HepG2 (cell line): ENCODE results near the gene CNMD. TPM values are rescaled to one million over a fixed set of nuclear protein-coding genes. Genes with fewer than 3 reads are reported as not detected.

Experiments
- ATAC-seq: fragments of 200-7000 bp; cut with Tn5 transposase; 3 replicates; pipeline ENCODE4 v1.9.1; 2020; ENCODE audit warnings: mild to moderate bottlenecking, moderate library complexity
- BruUV-seq: library from RNA; stranded (reverse); fragments of 400-500 nt; replicated peaks from 2 replicates; lab custom pipeline; 2021; lab: Mats Ljungman, UMichigan
- CTCF ChIA-PET: fragments of 300-600 bp; formaldehyde crosslinking; extraction: SDS; loops from one replicate; lab custom pipeline; 2021; ENCODE audit warnings: low total read pairs, inconsistent platforms, low intra/inter-chr PET ratio; lab: Yijun Ruan, JAX
- POLR2A ChIA-PET: fragments of 350-600 bp; sonication (Branson Sonifier 250); formaldehyde crosslinking; loops from one replicate; lab custom pipeline; 2020; ENCODE audit warnings: antibody characterized with exemption, inconsistent platforms; lab: Yijun Ruan, JAX
- DNase-seq: peaks from one replicate; pipeline ENCODE4 v3.0.0-alpha.2; 2015; ENCODE audit warnings: low spot score
- FAIRE-seq: peaks from 3 replicates; lab custom pipeline; 2011; peaks lifted over from hg19 to GRCh38; lab: Jason Lieb, UNC
- H2AFZ ChIP-seq: one replicate; pipeline ENCODE4 v1.6.1; 2011; ENCODE audit warnings: low read length, inconsistent platforms
- H3K27ac ChIP-seq: fragments of 300-600 bp; 3 replicates; pipeline ENCODE4 v1.8.0; 2011; ENCODE audit warnings: mixed run types, mild to moderate bottlenecking, mixed read lengths, low read length, inconsistent platforms; ENCODE audit not compliant: insufficient read depth; ENCODE audit errors: extremely low read length
- H3K27me3 ChIP-seq, 2 experiments: fragments of 200-600 bp in 1 of 2; 2 replicates in 1 of 2; 3 replicates in 1 of 2; pipeline versions ENCODE4 v1.6.0 to v1.8.0; 2011; ENCODE audit warnings: low read length in 2 of 2, mild to moderate bottlenecking in 2 of 2, moderate library complexity in 2 of 2, inconsistent platforms in 1 of 2; ENCODE audit not compliant: insufficient read depth in 2 of 2, control insufficient read depth in 1 of 2
- H3K36me3 ChIP-seq, 2 experiments: fragments of 200-600 bp in 1 of 2; replicated peaks in 1 of 2; 2 replicates in 1 of 2; 3 replicates in 1 of 2; pipeline versions ENCODE4 v1.5.1 to v1.8.0; 2011; ENCODE audit warnings: low read length in 2 of 2, inconsistent platforms in 1 of 2; ENCODE audit not compliant: insufficient read depth in 2 of 2, control insufficient read depth in 1 of 2
- H3K4me1 ChIP-seq: 2 replicates; pipeline ENCODE4 v1.5.1; 2012; ENCODE audit warnings: low read length, inconsistent platforms; ENCODE audit not compliant: insufficient read depth
- H3K4me2 ChIP-seq: 2 replicates; pipeline ENCODE4 v1.6.0; 2011; ENCODE audit warnings: low read depth, low read length, inconsistent platforms
- H3K4me3 ChIP-seq, 3 experiments: fragments of 200-600 bp in 1 of 3; sonication (generic), shearing (Covaris generic) in 1 of 3; replicated peaks in 1 of 3; 2 replicates each; pipeline ENCODE4 v1.5.1; 2011 to 2016; ENCODE audit warnings: low read length in 3 of 3, inconsistent platforms in 2 of 3, low read depth in 2 of 3, mild to moderate bottlenecking in 2 of 3, control low read depth in 1 of 3, mixed read lengths in 1 of 3; ENCODE audit not compliant: insufficient read depth in 1 of 3
- H3K79me2 ChIP-seq: one replicate; pipeline ENCODE4 v1.6.1; 2011; ENCODE audit warnings: low read length, inconsistent platforms; ENCODE audit not compliant: insufficient read depth
- H3K9ac ChIP-seq: 2 replicates; pipeline ENCODE4 v1.6.0; 2011; ENCODE audit warnings: mild to moderate bottlenecking, low read depth, low read length, inconsistent platforms; ENCODE audit not compliant: insufficient read depth
- H3K9me3 ChIP-seq: 2 replicates; pipeline ENCODE4 v1.5.1; 2012; ENCODE audit warnings: mild to moderate bottlenecking, low read length
- H4K20me1 ChIP-seq: 2 replicates; pipeline ENCODE4 v1.6.0; 2011; ENCODE audit warnings: inconsistent platforms, mild to moderate bottlenecking, low read length, moderate library complexity; ENCODE audit not compliant: insufficient read depth
- KIAA2018 ChIP-seq: sonication (generic); formaldehyde crosslinking; IDR thresholded peaks from 2 replicates; pipeline ENCODE4 v1.5.0; 2020; ENCODE audit warnings: mild to moderate bottlenecking, missing genetic modification reagents, borderline replicate concordance
- MXI1 ChIP-seq: IDR thresholded peaks from 3 replicates; pipeline ENCODE4 v1.6.1; 2012; ENCODE audit warnings: low read depth, low read length, inconsistent platforms, borderline replicate concordance
- PRDM15 ChIP-seq: sonication (generic); formaldehyde crosslinking; IDR thresholded peaks from 2 replicates; pipeline ENCODE4 v1.4.0; 2020; ENCODE audit warnings: missing genetic modification reagents
- ZNF512 ChIP-seq: sonication (generic); formaldehyde crosslinking; IDR thresholded peaks from 2 replicates; pipeline ENCODE4 v1.4.0; 2020; ENCODE audit warnings: mild to moderate bottlenecking, missing genetic modification reagents
- ZNF772 ChIP-seq: sonication (generic); formaldehyde crosslinking; IDR thresholded peaks from 2 replicates; pipeline ENCODE4 v1.5.0; 2020; ENCODE audit warnings: mild to moderate bottlenecking, missing genetic modification reagents
- WGBS: methylation state at CpG from one replicate; pipeline ENCODE4 v1.1.6; 2017; ENCODE audit warnings: low lambda C conversion rate; 5-methylcytosine and 5-hydroxymethylcytosine counted together
- in situ Hi-C: cut with HindIII; loops from 2 replicates; pipeline ENCODE4 v1.10.0; 2017; ENCODE audit warnings: low pct_unique_long_range_greater_than_20kb; ENCODE audit not compliant: extremely low pct_ligation_motif_present
- intact Hi-C: fragments of 100-400 bp; cut with micrococcal nuclease; formaldehyde crosslinking; loops from one replicate; pipeline ENCODE4 v1.10.0; 2022; ENCODE audit not compliant: unreplicated experiment
- polyA plus RNA-seq, 8 experiments: library from polyadenylated mRNA; depleted of rRNA in 3 of 8; stranded (reverse) in 7 of 8; unstranded in 1 of 8; fragments of >200 nt; fragmentation: Illumina TruSeq in 4 of 8; extraction: Trizol in 4 of 8; gene quantifications; 2 replicates each; pipeline versions ENCODE4 v1.2.1 to v1.2.3, GENCODE V29; 2011 to 2016; ENCODE audit warnings: low read depth in 4 of 8, missing spikeins in 1 of 8, mixed read lengths in 1 of 8; ENCODE audit not compliant: insufficient read depth in 1 of 8
- total RNA-seq, 5 experiments: library from RNA; depleted of rRNA; stranded (reverse); fragments of >200 nt; fragmentation: Illumina TruSeq; extraction: Trizol; gene quantifications; 2 replicates each; pipeline ENCODE4 v1.2.3, GENCODE V29; 2016; ENCODE audit warnings: low read depth in 1 of 5
- TF ChIP-seq, protein P1 (sequence below): sonication (generic); formaldehyde crosslinking; IDR thresholded peaks from 2 replicates; pipeline ENCODE4 v1.9.0; 2021; ENCODE audit warnings: missing genetic modification reagents, borderline replicate concordance

The CNMD gene
- total and polyA plus RNA-seq, 2 of the 13 experiments (the other 11 are each of a cell fraction or from before 2014, with no cell fraction given), result not detected

GRCh38 chr13:52743988-52744387 lies 4.4 kb upstream of the CNMD start:
- Histone ChIP-seq H3K4me1 (no peaks in the 10 kb centered on the region), H2AFZ (no peak overlapping the region), H3K27me3 (peaks cover 1 to 19% of the 10 kb centered on the region in 2 experiments; a peak in 3 of 5 replicates), H3K4me2 (no peak overlapping the region), H3K9me3 (no peaks in the 10 kb centered on the region), H3K79me2 (no peaks in the 10 kb centered on the region), H3K36me3 (no peaks in the 10 kb centered on the region), H3K4me3 (no peak overlapping the region), H3K9ac (no peak overlapping the region), H3K27ac (no peak overlapping the region), H4K20me1 (no peaks in the 10 kb centered on the region)
- TF ChIP-seq ZNF772 (CRISPR knock-in tag) (no peak), KIAA2018 (CRISPR knock-in tag) (no peak), PRDM15 (CRISPR knock-in tag) (no peak), ZNF512 (CRISPR knock-in tag) (no peak), MXI1 (no peak)
- TF ChIP-seq, protein P1, sequence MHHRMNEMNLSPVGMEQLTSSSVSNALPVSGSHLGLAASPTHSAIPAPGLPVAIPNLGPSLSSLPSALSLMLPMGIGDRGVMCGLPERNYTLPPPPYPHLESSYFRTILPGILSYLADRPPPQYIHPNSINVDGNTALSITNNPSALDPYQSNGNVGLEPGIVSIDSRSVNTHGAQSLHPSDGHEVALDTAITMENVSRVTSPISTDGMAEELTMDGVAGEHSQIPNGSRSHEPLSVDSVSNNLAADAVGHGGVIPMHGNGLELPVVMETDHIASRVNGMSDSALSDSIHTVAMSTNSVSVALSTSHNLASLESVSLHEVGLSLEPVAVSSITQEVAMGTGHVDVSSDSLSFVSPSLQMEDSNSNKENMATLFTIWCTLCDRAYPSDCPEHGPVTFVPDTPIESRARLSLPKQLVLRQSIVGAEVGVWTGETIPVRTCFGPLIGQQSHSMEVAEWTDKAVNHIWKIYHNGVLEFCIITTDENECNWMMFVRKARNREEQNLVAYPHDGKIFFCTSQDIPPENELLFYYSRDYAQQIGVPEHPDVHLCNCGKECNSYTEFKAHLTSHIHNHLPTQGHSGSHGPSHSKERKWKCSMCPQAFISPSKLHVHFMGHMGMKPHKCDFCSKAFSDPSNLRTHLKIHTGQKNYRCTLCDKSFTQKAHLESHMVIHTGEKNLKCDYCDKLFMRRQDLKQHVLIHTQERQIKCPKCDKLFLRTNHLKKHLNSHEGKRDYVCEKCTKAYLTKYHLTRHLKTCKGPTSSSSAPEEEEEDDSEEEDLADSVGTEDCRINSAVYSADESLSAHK (CRISPR knock-in tag), result no peak
- FAIRE-seq, result no peak
- intact Hi-C loops (no loop called here), in situ Hi-C loops (no loop called here)
- no peak for DNase-seq
- ChIA-PET POLR2A (no interaction called here), CTCF (no interaction called here)
- no TSS peak for BruUV-seq
- 9% methylated on average over 3 of the region's 3 CpGs for WGBS
- ATAC-seq, result no peak
